ENCODE measurements around the gene MED13L.
A peak's percentile ranks its signal among the peaks of the same experiment; 100 is the strongest.
"Not testable (repeated sequence)": the region's sequence is repeated elsewhere in the genome, so short reads cannot be mapped to it uniquely, and the experiment has no call there.

The MED13L gene

GRCh38 chr12:115998794-115999478 lies 278.6 kb downstream of the MED13L start:
- no peak for DNase-seq

- peak; percentile 60 for DNase-seq
These were observed 279.3 kb downstream of the MED13L start for GRCh38 chr12:115998119-115998633.

- DNase-seq: no peak
These were observed 283.8 kb downstream of the MED13L start for GRCh38 chr12:115993737-115994136.

GRCh38 chr12:115990241-115990640 lies 287.3 kb downstream of the MED13L start:
- DNase-seq: no peak

GRCh38 chr12:115988625-115989563 lies 288.6 kb downstream of the MED13L start:
- DNase-seq: no peak

GRCh38 chr12:115988212-115988611 lies 289.3 kb downstream of the MED13L start:
- peak; percentile 16 for DNase-seq

GRCh38 chr12:115984616-115985015 lies 292.9 kb downstream of the MED13L start:
- peak; percentile 97 for DNase-seq

GRCh38 chr12:115983226-115983798 lies 294.2 kb downstream of the MED13L start:
- DNase-seq: peak; percentile 58

- DNase-seq: no peak
These were observed 297.2 kb downstream of the MED13L start for GRCh38 chr12:115980339-115980738.

GRCh38 chr12:115979851-115980250 lies 297.6 kb downstream of the MED13L start:
- no peak for DNase-seq

GRCh38 chr12:115979351-115979750 lies 298.1 kb downstream of the MED13L start:
- DNase-seq: no peak

GRCh38 chr12:115976829-115977228 lies 300.7 kb downstream of the MED13L start:
- DNase-seq: not testable (repeated sequence)

- DNase-seq: no peak
These were observed 302.1 kb downstream of the MED13L start for GRCh38 chr12:115975411-115975810.

GRCh38 chr12:115973968-115974724 lies 303.3 kb downstream of the MED13L start:
- DNase-seq: no peak

GRCh38 chr12:115973066-115973465 lies 304.4 kb downstream of the MED13L start:
- DNase-seq: no peak

GRCh38 chr12:115972241-115972640 lies 305.3 kb downstream of the MED13L start:
- no peak for DNase-seq

- no peak for DNase-seq
These were observed 309.3 kb downstream of the MED13L start for GRCh38 chr12:115968211-115968610.

- no peak for DNase-seq
These were observed 311.1 kb downstream of the MED13L start for GRCh38 chr12:115966376-115966775.

GRCh38 chr12:115964626-115965025 lies 312.9 kb downstream of the MED13L start:
- no peak for DNase-seq

- DNase-seq: no peak
These were observed 313.3 kb downstream of the MED13L start for GRCh38 chr12:115964214-115964613.

- no peak for DNase-seq
These were observed 315.3 kb downstream of the MED13L start for GRCh38 chr12:115962216-115962615.

All from NCI-H69 (cell line).